ENCODE data around the gene GPSM1. TPM values are rescaled to one million over a fixed set of nuclear protein-coding genes. Genes with fewer than 3 reads are reported as not detected.

The GPSM1 gene
- polyA plus RNA-seq, 1 of the 3 experiments (the other 2 are of a cell fraction): 26.7 TPM

- peaks cover 8% of the 10 kb centered on the region for H3F3A ChIP-seq (replicated peaks; ENCODE audit: insufficient read depth)
- WGBS (ENCODE audit: low lambda C conversion rate): 60% methylated on average over 9 of the region's 19 CpGs
- no peaks in the 10 kb centered on the region for H3K36me3 ChIP-seq (replicated peaks in 1 of 2; ENCODE audit: control insufficient read depth in 1 of 2, insufficient read depth in 2 of 2, low read length in 1 of 2)
- no peaks in the 10 kb centered on the region for H3K9me3 ChIP-seq
- no peak overlapping the region for H3K4me3 ChIP-seq (ENCODE audit: low read depth in 2 of 2, low read length in 1 of 2)
- H3K4me1 ChIP-seq (ENCODE audit: control insufficient read depth in 1 of 2, insufficient read depth in 2 of 2, low read depth in 1 of 2, low read length in 1 of 2): peaks cover 0 to 21% of the 10 kb centered on the region in 2 experiments; a peak in 2 of 4 replicates
- no peak overlapping the region for H3K9ac ChIP-seq
- no peak overlapping the region for H2AFZ ChIP-seq (ENCODE audit: low read depth)
- no peak for DNase-seq
- CTCF ChIA-PET: interaction anchor here (0.9 to 1.7 kb wide), 7 partner anchors 9 to 122 kb away, joined by 3 to 7 read pairs (median 3); no protein-coding TSS in a partner anchor
- H3K27ac ChIP-seq (ENCODE audit: low read depth in 2 of 2, low read length in 1 of 2): no peak overlapping the region
- no peaks in the 10 kb centered on the region for H4K20me1 ChIP-seq (ENCODE audit: insufficient read depth)
- no peak overlapping the region for H3K4me2 ChIP-seq
- H3K9me2 ChIP-seq: no peaks in the 10 kb centered on the region
- TF ChIP-seq CTCF (IDR thresholded peaks at IDR 0.05): no peak
- no peak for TF ChIP-seq FOXM1 (IDR thresholded peaks at IDR 0.05; ENCODE audit: low read depth)
- peaks cover 28% of the 10 kb centered on the region for H3K27me3 ChIP-seq (ENCODE audit: insufficient read depth)
- no peaks in the 10 kb centered on the region for H3K79me2 ChIP-seq (ENCODE audit: insufficient read depth)
- POLR2A ChIA-PET: interaction anchor here (0.7 kb wide), 1 partner anchor 436 kb away, joined by 3 read pairs; no protein-coding TSS in a partner anchor
Measured at GRCh38 chr9:136292026-136292538, 35.3 kb upstream of the GPSM1 start.

- Histone ChIP-seq H3K9me2 (no peaks in the 10 kb centered on the region), H3K4me2 (0 out of 2 replicates have a peak overlapping the region, but pooled peaks have one; percentile 11), H3F3A (replicated peaks; ENCODE audit: insufficient read depth) (peaks cover 8% of the 10 kb centered on the region), H2AFZ (ENCODE audit: low read depth) (no peak overlapping the region), H4K20me1 (ENCODE audit: insufficient read depth) (no peaks in the 10 kb centered on the region), H3K79me2 (ENCODE audit: insufficient read depth) (no peaks in the 10 kb centered on the region), H3K4me1 (ENCODE audit: control insufficient read depth in 1 of 2, insufficient read depth in 2 of 2, low read depth in 1 of 2, low read length in 1 of 2) (peaks cover 0 to 21% of the 10 kb centered on the region in 2 experiments; a peak in 2 of 4 replicates), H3K36me3 (replicated peaks in 1 of 2; ENCODE audit: control insufficient read depth in 1 of 2, insufficient read depth in 2 of 2, low read length in 1 of 2) (no peaks in the 10 kb centered on the region), H3K4me3 (ENCODE audit: low read depth in 2 of 2, low read length in 1 of 2) (no peak overlapping the region), H3K27me3 (ENCODE audit: insufficient read depth) (peaks cover 21% of the 10 kb centered on the region; the same call in 1 of the 2 replicates), H3K9me3 (no peaks in the 10 kb centered on the region), H3K27ac (ENCODE audit: low read depth in 2 of 2, low read length in 1 of 2) (no peak overlapping the region), H3K9ac (no peak overlapping the region)
- CTCF ChIA-PET: interaction anchor here (0.9 to 1.7 kb wide), 5 partner anchors 9 to 122 kb away, joined by 3 to 7 read pairs (median 3); no protein-coding TSS in a partner anchor
- peak; percentile 67 for DNase-seq
- TF ChIP-seq TEAD4 (IDR thresholded peaks at IDR 0.05; ENCODE audit: borderline replicate concordance, insufficient read depth): no peak
- peak; percentile 76 for TF ChIP-seq MXI1 (IDR thresholded peaks at IDR 0.05; ENCODE audit: low read depth, low read length)
- 12% methylated on average over 14 of the region's 34 CpGs for WGBS (ENCODE audit: low lambda C conversion rate)
- POLR2A ChIA-PET: interaction anchor here (0.7 kb wide), 1 partner anchor 435 kb away, joined by 3 read pairs; no protein-coding TSS in a partner anchor
Measured at GRCh38 chr9:136292591-136293448, 34.5 kb upstream of the GPSM1 start.

- no peak overlapping the region for H3K4me3 ChIP-seq (ENCODE audit: low read depth in 2 of 2, low read length in 1 of 2)
- H2AFZ ChIP-seq (ENCODE audit: low read depth): no peak overlapping the region
- H4K20me1 ChIP-seq (ENCODE audit: insufficient read depth): no peaks in the 10 kb centered on the region
- no peaks in the 10 kb centered on the region for H3K9me2 ChIP-seq
- no peak overlapping the region for H3K4me2 ChIP-seq
- no peaks in the 10 kb centered on the region for H3K79me2 ChIP-seq (ENCODE audit: insufficient read depth)
- peaks cover 8% of the 10 kb centered on the region for H3F3A ChIP-seq (replicated peaks; ENCODE audit: insufficient read depth)
- no peak overlapping the region for H3K27ac ChIP-seq (ENCODE audit: low read depth in 2 of 2, low read length in 1 of 2)
- POLR2A ChIA-PET: no interaction called here
- H3K4me1 ChIP-seq (ENCODE audit: control insufficient read depth in 1 of 2, insufficient read depth in 2 of 2, low read depth in 1 of 2, low read length in 1 of 2): peaks cover 0 to 14% of the 10 kb centered on the region in 2 experiments; a peak in 2 of 4 replicates
- DNase-seq: no peak
- CTCF ChIA-PET: interaction anchor here (0.8 kb wide), 1 partner anchor 19 kb away, joined by 4 read pairs; no protein-coding TSS in a partner anchor
- H3K9ac ChIP-seq: no peak overlapping the region
- 63% methylated on average over 14 of the region's 14 CpGs for WGBS (ENCODE audit: low lambda C conversion rate)
- H3K9me3 ChIP-seq: no peaks in the 10 kb centered on the region
- H3K36me3 ChIP-seq (replicated peaks in 1 of 2; ENCODE audit: control insufficient read depth in 1 of 2, insufficient read depth in 2 of 2, low read length in 1 of 2): no peaks in the 10 kb centered on the region
- peaks cover 14% of the 10 kb centered on the region; the same call in 1 of the 2 replicates for H3K27me3 ChIP-seq (ENCODE audit: insufficient read depth)
- TF ChIP-seq NRF1 (IDR thresholded peaks at IDR 0.05; ENCODE audit: low read depth, low read length): no peak
- TF ChIP-seq GATA2 (CRISPR knock-in tag; IDR thresholded peaks at IDR 0.05): no peak
- TF ChIP-seq USF2 (IDR thresholded peaks at IDR 0.05; ENCODE audit: borderline replicate concordance, low read depth, low read length): no peak
- no peak for TF ChIP-seq CHD2 (IDR thresholded peaks at IDR 0.05; ENCODE audit: low read length, partially characterized antibody)
- TF ChIP-seq YY1 (IDR thresholded peaks at IDR 0.05; ENCODE audit: low read depth): no peak
- TF ChIP-seq EZH2phosphoT487 (IDR thresholded peaks at IDR 0.05; ENCODE audit: borderline replicate concordance, low read depth): no peak
- no peak for TF ChIP-seq TEAD4 (IDR thresholded peaks at IDR 0.05; ENCODE audit: borderline replicate concordance, insufficient read depth)
- no peak for TF ChIP-seq RFX5 (IDR thresholded peaks at IDR 0.05; ENCODE audit: low read length)
- no peak for TF ChIP-seq FOXJ3 (CRISPR knock-in tag; IDR thresholded peaks at IDR 0.05)
- no peak for TF ChIP-seq FOSL2 (IDR thresholded peaks at IDR 0.05; ENCODE audit: borderline replicate concordance, low read depth)
- no peak for TF ChIP-seq RXRA (IDR thresholded peaks at IDR 0.05; ENCODE audit: borderline replicate concordance, low read depth)
- TF ChIP-seq EP300 (IDR thresholded peaks at IDR 0.05; ENCODE audit: borderline replicate concordance in 1 of 2, low read depth in 1 of 2, low read length in 1 of 2): no peak
- no peak for TF ChIP-seq GABPA (IDR thresholded peaks at IDR 0.05; ENCODE audit: low read depth)
Measured at GRCh38 chr9:136293476-136294077, 33.8 kb upstream of the GPSM1 start.

All from SK-N-SH (cell line).